GM18519 (cell line): Measurements from ENCODE around the gene SCYGR2.
"Not testable (repeated sequence)": the region's sequence is repeated elsewhere in the genome, so short reads cannot be mapped to it uniquely, and the experiment has no call there.

Source experiments
- ATAC-seq: cut with Tn5 transposase; IDR thresholded peaks from one replicate; pipeline ENCODE4 v1.9.1; 2021; ENCODE audit warnings: mild to moderate bottlenecking, moderate library complexity; ENCODE audit not compliant: unreplicated experiment, low FRiP score

The SCYGR2 gene

GRCh38 chr2:227598835-227599503 is at the start of gene SCYGR2:
SCYGR2 (plus strand) TSS chr2:227598893; CDS start chr2:227598893, 0 bp downstream.
- ATAC-seq, result not testable (repeated sequence)

- no peak for ATAC-seq
These were observed 46.9 kb upstream of the SCYGR2 start for GRCh38 chr2:227551836-227552235.

GRCh38 chr2:227562581-227562980 is 36.1 kb upstream of the SCYGR2 start:
- no peak for ATAC-seq

GRCh38 chr2:227565080-227565479 is 33.6 kb upstream of the SCYGR2 start:
- ATAC-seq, result no peak

- no peak for ATAC-seq
These were observed 32.7 kb upstream of the SCYGR2 start for GRCh38 chr2:227566012-227566411.

GRCh38 chr2:227568852-227569169 is 29.9 kb upstream of the SCYGR2 start:
- no peak for ATAC-seq

GRCh38 chr2:227570615-227571014 is 28.1 kb upstream of the SCYGR2 start:
- ATAC-seq, result no peak

- no peak for ATAC-seq
These were observed 22.6 kb upstream of the SCYGR2 start for GRCh38 chr2:227576110-227576509.

- no peak for ATAC-seq
These were observed 21.9 kb upstream of the SCYGR2 start for GRCh38 chr2:227576812-227577211.

- ATAC-seq, result no peak
These were observed 21.1 kb upstream of the SCYGR2 start for GRCh38 chr2:227577555-227577954.

- no peak for ATAC-seq
These were observed 20.1 kb upstream of the SCYGR2 start for GRCh38 chr2:227578642-227579041.

GRCh38 chr2:227579791-227580190 is 18.9 kb upstream of the SCYGR2 start:
- ATAC-seq, result no peak

GRCh38 chr2:227582369-227582768 is 16.3 kb upstream of the SCYGR2 start:
- no peak for ATAC-seq

GRCh38 chr2:227592694-227593387 is 5.9 kb upstream of the SCYGR2 start:
- ATAC-seq, result peak; percentile 72

- no peak for ATAC-seq
These were observed 2.9 kb upstream of the SCYGR2 start for GRCh38 chr2:227595797-227596196.

- ATAC-seq, result no peak
These were observed 1.7 kb upstream of the SCYGR2 start for GRCh38 chr2:227597036-227597435.

GRCh38 chr2:227597998-227598397 is 695 bp upstream of the SCYGR2 start:
- ATAC-seq, result no peak

GRCh38 chr2:227602358-227602757 is 3.7 kb downstream of the SCYGR2 start:
- ATAC-seq, result no peak

GRCh38 chr2:227606476-227606875 is 7.8 kb downstream of the SCYGR2 start:
- ATAC-seq, result no peak

- ATAC-seq, result no peak
These were observed 9.2 kb downstream of the SCYGR2 start for GRCh38 chr2:227607941-227608340.

- ATAC-seq, result no peak
These were observed 10.1 kb downstream of the SCYGR2 start for GRCh38 chr2:227608561-227609338.

GRCh38 chr2:227610123-227610522 is 11.4 kb downstream of the SCYGR2 start:
- no peak for ATAC-seq
